GM12878 (cell line): Measurements from ENCODE around the gene HCAR2.

Experiments
- CHD2 ChIP-seq: IDR thresholded peaks from 2 replicates; pipeline ENCODE4 v1.6.1; 2011; ENCODE audit warnings: low read depth, low read length, improper control_type of control experiment, borderline replicate concordance
- CTCF ChIP-seq, 3 experiments: IDR thresholded peaks in 2 of 3; conservative IDR thresholded peaks in 1 of 3; 2 replicates each; pipeline ENCODE4 v1.5.1; 2011; ENCODE audit warnings: low read depth in 3 of 3, low read length in 3 of 3, mild to moderate bottlenecking in 3 of 3, control low read depth in 2 of 3, moderate library complexity in 2 of 3, inconsistent platforms in 1 of 3, mixed read lengths in 1 of 3; ENCODE audit not compliant: control insufficient read depth in 2 of 3, insufficient read depth in 1 of 3; ENCODE audit errors: extremely low read depth in 1 of 3
- CUX1 ChIP-seq: IDR thresholded peaks from 2 replicates; pipeline ENCODE4 v1.6.1; 2012; ENCODE audit warnings: improper control_type of control experiment, low read depth, low read length; ENCODE audit not compliant: insufficient replicate concordance
- EZH2 ChIP-seq: IDR thresholded peaks from 2 replicates; pipeline ENCODE4 v1.6.1; 2012; ENCODE audit warnings: low read depth, mild to moderate bottlenecking, control low read depth, inconsistent platforms, low read length, borderline replicate concordance; ENCODE audit not compliant: control insufficient read depth
- MAX ChIP-seq: IDR thresholded peaks from 2 replicates; pipeline ENCODE4 v1.6.1; 2012; ENCODE audit warnings: low read depth, low read length, improper control_type of control experiment
- PAX5 ChIP-seq: IDR thresholded peaks from 2 replicates; pipeline ENCODE4 v1.6.1; 2011; ENCODE audit warnings: low read depth, low read length, borderline replicate concordance
- POLR2A ChIP-seq: IDR thresholded peaks from 2 replicates; pipeline ENCODE4 v1.6.1; 2011; ENCODE audit warnings: low read depth, mild to moderate bottlenecking, low read length
- POU2F2 ChIP-seq: IDR thresholded peaks from 3 replicates; pipeline ENCODE4 v1.6.1; 2011; ENCODE audit warnings: low read depth, mild to moderate bottlenecking, low read length, borderline replicate concordance
- RAD21 ChIP-seq: IDR thresholded peaks from 2 replicates; pipeline ENCODE4 v1.6.1; 2011; ENCODE audit warnings: mild to moderate bottlenecking, low read depth, low read length, moderate library complexity; ENCODE audit not compliant: insufficient read depth
- RELA ChIP-seq: fragments of 450-650 bp; IDR thresholded peaks from 2 replicates; pipeline ENCODE4 v1.8.0; 2014; ENCODE audit warnings: borderline replicate concordance; ENCODE audit not compliant: partially characterized antibody
- SMC3 ChIP-seq: IDR thresholded peaks from 2 replicates; pipeline ENCODE4 v1.6.1; 2011; ENCODE audit warnings: low read length, improper control_type of control experiment, borderline replicate concordance
- TCF12 ChIP-seq: IDR thresholded peaks from 2 replicates; pipeline ENCODE4 v1.6.1; 2011; ENCODE audit warnings: low read depth, mild to moderate bottlenecking, low read length
- USF2 ChIP-seq: IDR thresholded peaks from 2 replicates; pipeline ENCODE4 v1.6.1; 2011; ENCODE audit warnings: low read depth, low read length, improper control_type of control experiment, borderline replicate concordance

GRCh38 chr12:122669397-122670070 is 33.6 kb downstream of the HCAR2 start:
- TF ChIP-seq POLR2A (no peak), SMC3 (no peak), CTCF (IDR thresholded peaks at IDR 0.05 in 2 of 3, conservative IDR thresholded peaks at IDR 0.05 in 1 of 3; ENCODE audit: control insufficient read depth in 2 of 3, extremely low read depth in 1 of 3, insufficient read depth in 1 of 3, low read depth in 3 of 3, low read length in 3 of 3) (no peak), CUX1 (no peak), MAX (no peak), POU2F2 (no peak), RAD21 (no peak), TCF12 (no peak), RELA (no peak), PAX5 (no peak), EZH2 (no peak), USF2 (no peak), CHD2 (no peak)
